Measurements from ENCODE around the gene AOAH.
A peak's percentile ranks its signal among the peaks of the same experiment; 100 is the strongest.

The AOAH gene

DNA sequence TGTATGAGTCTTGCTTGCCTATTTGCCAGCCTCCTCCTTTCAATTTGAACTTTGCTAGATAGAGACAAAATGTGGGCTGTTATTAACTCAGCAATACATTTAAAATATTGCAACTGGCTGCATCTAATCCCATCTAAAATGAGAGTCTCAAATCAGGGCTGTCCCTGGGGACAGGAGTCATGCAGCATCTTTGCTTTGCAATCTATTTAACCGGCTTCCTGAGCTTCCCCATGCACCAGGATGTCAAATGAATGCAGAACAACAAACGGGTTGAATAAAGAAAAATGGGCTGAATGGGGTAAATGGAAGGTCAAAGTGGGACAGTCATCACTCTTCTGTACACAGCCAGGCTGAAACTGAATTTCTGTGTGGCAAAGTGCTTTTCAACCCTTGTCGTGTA lies 89.2 kb downstream of the AOAH start:
- no peak for DNase-seq

DNA sequence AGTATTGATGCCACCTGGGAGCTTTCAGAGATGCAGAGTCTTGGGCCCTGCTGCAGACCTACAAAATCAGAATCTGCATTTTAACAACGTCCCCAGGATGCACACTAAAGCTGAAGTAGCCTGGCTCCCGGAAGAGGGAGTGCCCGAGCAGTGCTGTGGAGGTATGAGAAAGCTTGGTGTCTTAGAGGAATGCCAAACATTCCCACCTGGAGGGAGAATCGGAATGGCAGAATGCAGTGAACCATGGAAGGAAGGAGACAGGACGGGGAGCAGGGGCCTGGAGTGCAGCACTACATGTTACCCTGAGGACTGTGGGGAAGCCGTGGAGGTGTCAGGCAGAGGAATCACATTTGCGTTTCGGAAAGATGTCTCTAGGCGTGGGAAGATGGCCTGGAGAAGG lies 90.9 kb downstream of the AOAH start:
- no peak for DNase-seq

DNA sequence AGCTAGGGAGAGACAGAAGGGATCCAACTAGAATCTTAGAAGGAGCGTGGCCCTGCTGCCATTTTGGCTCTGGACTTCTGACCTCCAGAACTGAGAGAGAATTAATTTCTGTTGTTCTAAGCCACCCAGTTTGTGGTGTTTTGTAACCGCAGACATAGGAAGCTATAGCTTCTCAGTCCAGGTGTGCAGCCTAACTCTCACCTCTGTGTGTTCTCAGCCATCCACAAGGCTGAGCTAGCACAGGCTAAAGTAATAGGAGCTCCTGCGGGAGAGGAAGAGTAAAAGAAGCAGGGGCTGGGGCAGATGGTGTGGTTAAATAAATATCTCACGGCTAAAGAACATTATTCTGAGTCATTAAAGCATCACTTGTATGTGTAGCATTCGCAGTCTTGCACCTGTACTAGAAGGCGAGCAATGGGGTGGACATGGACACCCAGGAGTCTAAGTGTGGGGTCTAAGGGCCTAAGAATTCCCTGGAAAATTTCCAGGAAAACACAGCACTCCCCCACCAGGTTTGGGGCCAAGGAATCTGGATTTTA lies 94.1 kb downstream of the AOAH start:
- no peak for DNase-seq

DNA sequence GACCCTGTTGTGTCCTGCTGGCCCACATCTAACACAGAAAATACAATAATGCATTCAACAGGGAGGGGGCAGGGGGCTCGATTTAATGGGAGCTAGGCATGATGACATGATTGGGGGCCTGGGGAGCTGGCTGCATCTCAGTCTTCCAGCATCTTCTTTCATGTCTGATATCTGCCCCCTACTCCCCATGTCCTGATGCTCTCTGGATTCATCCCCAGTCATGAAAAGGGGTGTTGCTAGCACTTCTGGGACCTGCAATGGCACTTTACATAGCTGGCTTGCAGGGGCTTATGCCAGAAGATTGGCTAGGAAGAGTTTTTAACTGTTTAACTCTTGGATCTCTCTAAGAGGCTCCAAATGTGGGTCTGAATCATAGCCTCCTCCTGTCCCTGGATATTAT lies 94.9 kb downstream of the AOAH start:
- no peak for DNase-seq

DNA sequence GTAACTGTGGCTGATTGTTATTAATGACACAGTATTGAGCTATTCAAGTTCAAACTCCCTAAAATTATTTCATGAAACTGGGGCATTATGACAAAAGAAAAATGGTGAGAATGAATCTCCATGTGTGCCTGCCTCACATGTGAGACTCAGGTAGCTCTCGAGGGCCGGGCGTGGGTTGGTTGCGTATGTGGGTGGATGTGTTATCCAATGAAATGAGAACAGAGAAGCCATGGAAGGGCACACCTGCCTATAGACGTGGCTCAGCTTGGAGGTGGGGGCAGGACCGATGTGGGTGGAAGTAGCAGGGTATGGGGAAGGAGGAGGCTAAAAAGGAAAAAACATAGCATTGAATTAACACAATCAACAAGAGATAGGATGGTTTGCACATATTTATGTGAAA lies 96.5 kb downstream of the AOAH start:
- DNase-seq, result no peak

DNA sequence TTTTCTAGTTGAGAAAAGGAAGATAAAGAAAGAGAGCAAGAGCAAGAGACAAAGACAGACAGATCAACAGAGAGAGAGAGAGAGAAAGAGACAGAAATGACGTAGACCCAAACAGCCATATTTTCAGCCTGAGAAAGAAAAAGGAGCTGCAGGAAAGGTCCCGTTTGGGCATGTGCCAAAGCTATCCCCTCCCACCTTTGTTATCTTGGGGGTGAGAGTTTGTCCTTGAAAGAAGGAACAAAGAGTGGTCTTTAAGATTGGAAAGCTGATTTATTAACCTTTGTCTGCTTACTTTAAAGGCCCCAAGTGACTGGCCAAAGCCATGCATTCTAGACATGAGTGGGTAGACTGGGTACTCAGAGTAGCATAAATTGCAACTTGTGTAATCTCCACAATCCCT lies 98.2 kb downstream of the AOAH start:
- DNase-seq, result no peak

DNA sequence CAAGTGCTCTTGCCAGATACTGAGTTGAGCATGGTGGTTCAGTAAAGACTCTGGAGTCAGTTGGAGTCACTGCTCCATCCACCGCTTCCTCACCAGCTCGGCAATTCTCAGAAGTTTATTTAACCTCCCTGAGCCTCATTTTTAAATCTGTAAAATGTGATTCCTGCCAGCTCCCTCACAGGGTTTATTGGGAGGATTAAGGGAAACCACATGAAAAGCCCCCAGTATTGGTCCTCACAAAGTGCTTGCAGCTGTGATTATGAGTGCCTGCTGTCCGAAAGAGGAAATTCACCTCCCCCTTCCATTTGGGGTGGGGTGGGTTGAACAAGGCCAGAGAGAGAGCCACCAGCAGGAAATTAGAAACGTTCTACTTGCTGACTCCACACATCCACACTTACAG lies 99.0 kb downstream of the AOAH start:
- DNase-seq, result peak in 1 of 56 donors; percentile 24

DNA sequence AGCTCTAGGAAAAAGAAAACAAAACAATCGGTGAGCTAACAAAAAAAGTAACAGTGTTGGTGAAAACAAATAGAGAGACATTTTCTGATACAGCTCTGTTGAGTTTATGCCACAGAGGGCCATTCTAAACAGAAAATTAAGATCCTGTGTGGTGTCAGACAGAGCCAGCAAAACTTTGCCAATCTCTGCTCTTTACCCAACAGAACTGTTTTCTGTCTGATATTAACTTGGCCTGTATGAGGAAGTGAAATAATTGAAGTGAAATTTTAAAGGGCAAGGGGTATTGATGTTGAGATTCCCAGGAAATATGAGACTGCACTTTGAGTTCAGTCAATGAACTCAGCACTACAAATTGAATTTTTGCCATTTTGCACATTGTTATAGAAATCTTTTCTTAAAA lies 101.0 kb downstream of the AOAH start:
- DNase-seq, result no peak

DNA sequence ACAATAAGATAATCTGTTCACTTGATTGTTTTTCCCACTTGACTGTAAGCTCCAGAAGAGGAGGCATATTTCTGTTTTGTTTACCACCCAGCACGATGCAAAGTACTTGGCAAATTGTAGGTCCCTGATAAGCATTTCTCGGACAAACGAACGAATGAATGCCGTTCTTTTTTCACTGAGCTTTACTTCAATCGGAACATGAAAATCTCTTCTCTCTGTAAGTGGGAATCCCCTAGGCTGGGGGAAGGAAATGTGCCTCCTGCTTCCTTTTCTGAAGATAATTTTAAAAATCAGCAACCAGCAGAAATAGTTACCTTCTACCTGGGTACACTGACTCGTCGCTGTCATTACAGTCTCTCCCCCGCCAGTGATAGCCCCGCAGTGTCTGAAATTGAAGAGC lies 102.9 kb downstream of the AOAH start:
- DNase-seq, result no peak

DNA sequence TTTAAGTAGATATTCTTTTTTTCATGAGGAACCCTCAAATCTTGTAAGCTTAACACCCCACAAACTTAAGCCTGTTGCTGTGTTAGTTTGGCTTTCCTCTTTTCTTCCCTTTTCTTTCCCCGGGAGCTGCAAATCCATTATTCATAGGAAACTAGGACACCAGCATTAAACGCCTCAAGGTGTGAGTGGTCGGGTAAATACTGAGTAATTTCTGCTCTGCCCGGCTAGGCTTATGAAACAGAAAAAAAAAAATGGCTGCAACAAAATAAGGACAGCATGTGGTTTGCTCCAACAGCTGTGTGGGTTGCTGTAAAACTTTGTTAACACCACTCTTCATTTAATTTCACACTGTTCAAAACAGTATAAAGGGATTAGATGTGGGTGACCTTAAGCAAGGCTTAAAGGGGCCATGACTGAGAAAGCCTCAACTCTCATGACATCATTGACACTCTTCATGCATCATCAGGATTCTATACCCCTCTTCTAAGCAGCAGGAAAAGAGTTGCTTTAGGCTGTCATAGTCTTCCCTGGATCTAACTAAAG lies 104.1 kb downstream of the AOAH start:
- DNase-seq, result peak in 1 of 56 donors; percentile 7

DNA sequence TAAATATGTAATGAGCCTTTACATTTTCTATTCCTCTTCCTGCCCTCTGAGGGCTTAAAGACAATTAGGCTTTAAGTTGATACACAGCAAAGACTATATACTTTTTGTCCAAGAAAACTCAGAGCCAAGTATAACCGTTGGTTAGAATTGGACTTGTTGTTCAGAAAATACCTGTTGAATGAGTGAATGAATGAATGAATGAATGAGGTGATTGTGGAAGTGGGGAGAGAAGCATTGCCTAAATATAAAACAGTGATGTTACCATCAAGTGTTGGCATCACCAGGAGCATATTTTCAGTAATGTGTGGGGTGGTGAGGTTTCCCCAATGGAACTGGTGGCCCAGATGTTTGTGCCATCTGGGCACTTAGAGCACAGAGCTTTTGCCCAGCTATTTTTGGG lies 106.9 kb downstream of the AOAH start:
- no peak for DNase-seq

DNA sequence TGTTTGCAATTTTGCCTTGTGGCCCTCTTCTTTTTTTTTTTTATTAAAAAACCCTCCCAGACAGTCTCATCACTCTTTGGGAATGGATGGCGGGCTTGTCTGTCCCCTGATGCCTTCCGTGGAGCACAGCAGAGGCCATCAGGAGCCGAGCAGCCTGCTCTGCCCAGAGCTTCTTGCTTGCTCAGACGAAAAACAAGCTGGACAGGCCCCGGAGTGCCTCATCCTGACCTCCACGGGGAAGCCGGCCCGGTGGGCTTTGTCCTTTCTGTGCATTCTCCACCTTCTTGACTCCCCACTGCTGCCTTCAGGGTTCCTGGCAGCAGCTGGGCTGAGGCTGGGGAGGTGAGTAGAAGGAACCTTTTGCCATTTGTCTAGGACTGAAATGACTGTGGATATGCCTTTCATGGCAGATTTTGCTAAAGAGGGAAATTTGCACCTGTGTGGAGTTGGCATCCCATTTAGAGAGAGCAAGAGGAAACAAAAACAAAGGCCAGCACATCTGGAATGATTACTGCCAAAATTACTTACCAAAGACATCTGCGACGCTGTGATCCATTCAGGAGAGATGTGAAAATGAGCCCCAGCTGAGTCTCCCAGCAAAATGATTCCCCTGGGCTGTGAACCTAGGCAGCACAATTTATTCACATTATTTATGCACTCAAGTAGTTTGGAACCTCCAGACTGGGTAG lies 108.3 kb downstream of the AOAH start:
- DNase-seq, result no peak

DNA sequence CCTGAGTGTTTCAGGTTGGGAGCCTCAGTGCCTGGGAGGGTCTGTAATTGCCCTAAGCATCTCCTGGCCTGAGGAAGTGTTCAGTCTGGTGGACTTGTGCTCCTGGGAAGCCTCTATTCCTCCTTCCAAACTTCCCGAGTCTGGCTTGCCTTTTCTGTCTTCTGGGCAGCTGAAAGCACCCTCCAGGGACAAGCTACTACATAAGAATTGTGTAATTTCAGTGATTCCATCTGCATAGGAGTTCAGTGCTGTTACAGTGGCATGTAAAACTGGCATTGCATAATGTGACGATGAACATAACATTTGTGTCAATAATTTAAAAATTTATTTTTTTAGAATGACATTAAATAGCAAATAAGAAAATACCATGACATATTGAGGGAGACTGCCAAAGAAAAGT lies 109.3 kb downstream of the AOAH start:
- no peak for DNase-seq

DNA sequence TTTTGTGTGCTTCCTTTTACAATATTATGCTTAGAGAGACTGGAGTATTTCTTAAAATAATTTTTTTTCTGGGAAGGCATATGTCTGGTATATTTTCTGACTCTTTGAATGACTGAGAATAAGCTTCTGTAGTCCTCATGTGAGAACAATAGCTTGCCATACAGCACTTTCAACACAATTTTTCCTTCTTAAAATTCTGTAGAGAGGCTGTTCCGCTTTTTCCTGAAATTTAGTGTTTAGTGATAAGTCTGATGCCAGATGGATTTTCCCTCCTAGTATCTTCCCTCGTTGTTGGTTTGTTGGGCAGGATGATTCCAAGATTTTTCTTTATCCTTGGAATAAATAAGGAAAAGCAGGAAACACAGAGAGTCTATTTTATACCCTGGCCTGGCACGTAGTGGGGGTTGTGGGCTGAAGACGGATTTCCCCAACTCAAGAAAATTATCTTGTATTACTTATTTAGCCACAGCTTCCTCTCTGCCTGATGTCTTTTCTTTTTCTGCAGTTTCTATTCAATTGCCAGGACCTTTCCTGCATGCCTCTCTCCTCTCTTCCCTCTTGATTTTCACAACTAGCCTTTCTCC lies 111.2 kb downstream of the AOAH start:
- DNase-seq, result no peak

DNA sequence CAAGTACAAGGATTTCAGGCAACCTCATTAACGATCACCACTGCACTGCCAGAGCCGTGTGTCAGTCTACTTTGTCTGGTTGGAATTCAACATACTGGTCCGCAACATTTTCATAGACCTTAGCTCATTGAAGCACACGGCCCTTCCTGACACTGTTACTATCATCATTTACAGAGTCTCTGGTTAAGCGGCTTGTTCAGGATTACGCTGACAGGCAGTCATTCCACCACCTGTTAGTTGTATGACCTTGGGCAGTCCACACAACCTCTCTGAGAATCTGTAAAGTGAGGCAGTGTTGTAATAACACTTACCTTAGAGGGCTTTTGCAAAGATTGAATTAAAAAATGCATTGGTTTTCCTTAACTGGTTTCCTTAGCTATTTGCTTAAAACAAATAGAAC lies 112.6 kb downstream of the AOAH start:
- DNase-seq, result no peak

DNA sequence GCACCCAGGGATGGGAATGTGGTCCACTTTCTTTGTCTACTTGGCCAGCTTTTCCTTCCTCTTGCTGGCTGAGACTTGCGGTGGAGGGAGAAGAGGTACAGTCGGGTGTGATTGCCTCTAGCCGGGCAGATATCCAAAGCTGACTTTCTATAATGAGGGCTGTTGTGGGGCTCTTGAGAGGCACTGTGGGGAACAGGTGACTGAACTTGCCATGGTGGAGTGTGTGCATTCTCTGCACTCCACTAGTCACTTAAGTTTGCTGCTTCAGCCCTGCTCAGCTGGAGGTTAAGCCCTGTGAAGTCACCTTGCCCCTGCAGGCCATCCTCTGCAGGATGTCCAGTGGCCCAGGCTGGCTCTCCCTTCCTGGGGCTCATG lies 116.6 kb downstream of the AOAH start:
- DNase-seq, result no peak

DNA sequence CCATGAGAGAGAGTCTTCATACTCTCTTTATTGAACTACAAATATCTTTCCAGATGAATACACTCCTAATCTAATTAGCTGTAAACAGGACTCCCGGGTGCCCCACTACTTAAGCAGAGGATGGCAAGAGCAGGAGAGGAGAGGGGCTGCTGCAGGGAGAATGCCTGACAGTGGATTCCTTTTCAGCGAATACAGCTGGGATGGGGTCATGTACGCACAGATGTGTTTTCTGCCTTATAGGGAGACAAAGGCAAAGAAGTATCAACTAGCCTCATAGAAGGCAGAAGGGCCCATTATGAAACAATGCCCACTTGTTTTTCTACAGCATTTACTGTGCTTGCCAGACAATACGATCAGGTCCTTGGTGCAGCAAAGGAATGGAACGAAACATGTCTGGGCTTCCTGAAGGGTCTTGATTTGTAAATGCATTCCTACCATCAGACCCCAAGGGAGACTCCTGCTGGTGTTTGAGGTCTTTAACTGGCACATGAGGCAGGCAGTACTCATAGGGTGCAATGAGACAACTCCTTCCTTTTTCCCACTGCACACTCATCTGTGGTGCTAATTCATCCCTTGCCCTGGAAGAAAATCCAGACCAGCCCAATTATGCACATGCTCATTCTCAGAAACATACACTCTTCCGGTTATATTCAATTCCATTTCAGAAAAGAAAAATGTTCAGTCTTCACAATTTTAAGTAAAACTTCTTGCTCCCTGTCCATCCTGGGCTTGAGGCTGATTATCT lies 117.1 kb downstream of the AOAH start:
- DNase-seq, result peak in 3 of 56 donors; percentile 8 to 41 (median 11)

DNA sequence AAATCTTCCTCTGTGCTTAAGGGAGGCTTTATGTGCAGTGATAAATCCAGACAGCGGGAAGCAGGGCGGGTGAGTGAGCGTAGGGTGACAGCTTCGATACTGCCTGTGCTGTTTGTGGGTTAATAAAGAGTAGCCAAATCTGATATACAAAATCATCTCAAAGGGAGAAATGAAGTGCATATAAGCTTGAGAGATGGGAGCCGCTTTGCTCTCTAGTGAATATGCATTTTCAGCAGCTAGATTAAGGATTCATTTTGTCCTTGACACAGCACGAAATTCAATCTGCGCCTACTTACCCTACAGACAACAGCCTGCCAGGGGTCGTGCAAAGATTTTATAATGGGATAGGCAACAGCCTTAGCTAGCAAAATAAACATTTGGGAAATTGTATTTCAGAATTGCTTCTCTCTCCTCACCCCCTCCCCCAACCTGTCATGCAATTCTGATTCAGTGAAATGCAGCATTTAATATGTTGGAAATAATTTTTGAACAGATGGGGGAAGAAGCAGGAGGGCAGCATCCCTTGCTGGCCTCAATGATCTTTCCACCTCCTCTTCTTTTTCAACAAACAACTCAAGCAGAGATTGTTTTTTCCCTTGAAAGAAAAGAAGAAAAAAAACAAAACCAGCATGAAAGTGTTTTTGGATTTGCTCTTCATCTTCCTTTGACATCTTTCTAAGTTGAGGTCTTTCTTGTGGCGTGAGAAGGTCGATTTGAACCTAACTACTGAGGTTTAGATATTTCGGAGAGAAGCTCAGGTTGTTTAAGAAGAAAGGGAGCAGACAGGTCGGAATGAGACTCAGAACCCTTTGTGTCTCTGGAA lies 117.9 kb downstream of the AOAH start:
- no peak for DNase-seq

DNA sequence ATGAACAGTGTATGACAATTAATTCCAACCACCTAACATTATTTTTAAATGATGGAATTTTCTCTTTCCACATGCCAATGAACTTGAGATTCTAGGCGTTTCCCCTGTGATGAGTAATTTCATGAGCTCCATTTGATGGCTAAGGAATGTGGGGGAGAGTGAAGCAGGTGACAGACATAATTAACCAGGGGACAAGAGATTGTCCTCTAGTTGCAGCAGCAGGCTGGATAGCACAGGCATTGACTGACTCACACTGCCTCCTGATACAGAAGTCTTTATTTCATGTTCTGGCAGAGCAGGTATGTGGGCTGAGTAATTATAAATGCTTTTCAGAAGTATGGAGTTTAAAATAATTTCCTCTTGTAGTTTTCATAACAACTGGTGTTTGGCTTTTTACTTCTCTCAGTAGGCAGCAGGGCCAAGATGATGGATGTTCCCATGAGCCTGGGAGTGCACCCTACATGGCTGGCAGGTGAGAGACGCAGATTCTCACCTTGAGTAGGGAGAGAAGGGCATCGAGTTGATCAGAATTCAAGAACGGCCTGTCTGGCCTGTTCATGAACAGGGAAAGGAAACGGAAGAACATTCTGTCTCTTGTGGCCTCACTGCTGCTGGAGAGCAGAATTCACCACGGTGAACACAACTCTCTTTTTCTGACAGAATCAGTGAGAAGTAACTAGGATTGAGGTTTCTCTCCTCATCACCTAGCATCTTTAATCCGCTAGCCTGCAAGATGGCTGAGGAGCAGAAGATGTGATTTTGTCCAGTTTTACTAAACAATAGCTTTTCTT lies 118.8 kb downstream of the AOAH start:
- peak in 9 of 56 donors; percentile 10 to 40 (median 18) for DNase-seq

DNA sequence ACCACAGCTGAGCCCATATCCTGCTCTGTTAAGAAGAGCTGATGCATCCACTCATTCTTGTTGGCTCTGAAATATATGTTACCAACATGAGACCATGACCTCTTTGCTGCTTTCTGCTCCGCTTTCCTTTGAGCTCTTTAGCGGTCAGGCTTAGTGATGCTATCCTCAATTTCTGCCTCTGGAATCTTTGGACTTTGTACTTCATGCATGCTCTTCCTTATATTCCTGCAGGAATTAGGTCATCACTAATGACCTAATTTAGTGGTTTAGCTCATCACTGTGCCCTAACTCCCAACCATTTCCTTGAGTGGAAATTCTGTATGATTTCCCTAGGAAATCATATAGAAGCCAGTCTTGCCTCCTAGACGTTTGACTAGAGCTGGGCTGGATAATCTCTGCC lies 119.5 kb downstream of the AOAH start:
- DNase-seq, result no peak

Measured in amygdala (tissue), 56 donors.